ENCODE data around the gene CEP57. TPM values are rescaled to one million over a fixed set of nuclear protein-coding genes. Genes with fewer than 3 reads are reported as not detected.

Gene CEP57
- total and polyA plus RNA-seq, 11 donors = 8.7 to 31.7 (median 21.3) TPM

DNA sequence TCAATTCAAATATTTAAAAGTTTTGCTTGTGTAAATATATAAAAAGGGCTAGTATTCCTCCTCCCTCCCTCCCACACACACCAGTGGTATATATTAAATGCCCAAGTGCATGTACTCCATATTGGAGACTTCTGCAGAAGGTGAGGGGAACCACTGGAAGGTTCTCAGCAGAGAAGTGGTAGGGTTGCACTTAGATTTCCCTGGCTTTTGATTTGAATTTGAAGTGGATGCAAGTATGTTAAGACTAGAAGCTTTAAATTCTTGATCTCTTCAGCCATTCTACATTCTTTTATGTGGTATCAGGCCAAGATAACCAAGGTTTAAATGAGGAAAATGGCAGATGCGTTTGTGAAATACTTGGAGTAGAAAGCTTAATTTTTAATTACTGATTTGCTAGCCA is 43.1 kb downstream of the CEP57 start:
- Histone ChIP-seq H3K4me1 (peaks cover 0 to 11% (median 0%) of the 10 kb centered on the region in 12 donors), H3K27me3 (no peaks in the 10 kb centered on the region), H3K4me3 (no peak overlapping the region), H3K27ac (no peak overlapping the region), H3K36me3 (peaks cover 0 to 99% (median 76%) of the 10 kb centered on the region in 9 donors), H3K9me3 (no peaks in the 10 kb centered on the region)
- TF ChIP-seq CTCF (IDR thresholded peaks at IDR 0.05) = no peak
- TF ChIP-seq POLR2A (IDR thresholded peaks at IDR 0.05) = no peak
- intact Hi-C loops (cut with DNase I) = loop anchor here in 9 of 10 donors (10.0 kb wide), 6 partner anchors 91 to 591 kb away; partner anchors contain the start of genes JRKL (in 3 of the 9), MAML2 (in 1 of the 9) and MTMR2 (in 1 of the 9)
- ATAC-seq (no peak), DNase-seq (no peak)
- 0 to 47% (median 36%) methylated on average over 1 of the region's 1 CpG for WGBS, 4 donors

- TF ChIP-seq POLR2A (IDR thresholded peaks at IDR 0.05) (no peak), CTCF (IDR thresholded peaks at IDR 0.05) (no peak)
- Histone ChIP-seq H3K4me1 (peaks cover 0 to 11% (median 0%) of the 10 kb centered on the region in 12 donors), H3K36me3 (peaks cover 0 to 99% (median 63%) of the 10 kb centered on the region in 9 donors), H3K27me3 (no peaks in the 10 kb centered on the region), H3K4me3 (no peak overlapping the region), H3K27ac (no peak overlapping the region), H3K9me3 (no peaks in the 10 kb centered on the region)
- DNase-seq (no peak), ATAC-seq (peak in 1 of 4 donors; percentile 10)
- intact Hi-C loops (cut with DNase I) = loop anchor here (5.0 to 10.0 kb wide), 9 partner anchors 89 to 592 kb away; partner anchors contain the start of genes JRKL (in 7 of the 10), MAML2 (in 7 of the 10) and MTMR2 (in 1 of the 10)
- 45 to 61% (median 51%) methylated on average over 3 of the region's 3 CpGs for WGBS, 4 donors
Measured at GRCh38 chr11:95835351-95835750, 45.1 kb downstream of the CEP57 start.

DNA sequence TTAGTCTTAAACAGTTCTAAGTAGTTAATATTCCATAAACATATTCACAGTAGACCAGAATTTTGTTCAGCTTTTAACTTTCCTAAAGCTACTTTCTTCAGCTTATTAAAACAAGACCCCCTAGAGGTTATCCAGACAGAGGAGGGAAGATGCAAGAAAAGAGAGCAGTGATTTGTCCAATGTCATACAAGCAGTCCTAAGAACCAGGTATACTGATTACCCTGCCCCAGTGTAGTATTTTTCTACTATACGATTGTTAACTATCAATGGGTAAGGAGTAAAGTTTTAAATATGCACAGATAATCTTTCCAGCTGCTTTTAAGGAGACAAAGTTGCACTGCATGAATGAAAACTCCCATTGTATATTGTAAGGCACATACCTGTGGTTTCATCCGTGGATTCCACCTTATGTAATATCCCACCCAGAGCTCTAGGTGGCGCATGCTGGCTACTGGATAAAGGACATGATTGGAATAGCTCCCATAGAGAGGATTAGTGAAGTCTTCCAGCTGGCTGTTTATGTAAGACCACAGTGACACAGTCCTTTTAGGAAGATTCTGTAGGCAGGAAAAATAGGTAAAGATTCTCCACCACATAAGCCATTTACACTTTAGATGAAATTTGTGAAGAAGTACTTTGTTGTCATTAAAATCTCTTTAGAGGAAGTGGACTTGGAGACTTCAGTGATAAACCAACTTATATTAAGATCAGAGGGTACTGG is 45.6 kb downstream of the CEP57 start:
- H3K36me3 ChIP-seq = peaks cover 0 to 99% (median 63%) of the 10 kb centered on the region in 9 donors
- no peak overlapping the region for H3K4me3 ChIP-seq
- TF ChIP-seq CTCF (IDR thresholded peaks at IDR 0.05) = peak; percentile 76 to 93 (median 87)
- no peak for TF ChIP-seq POLR2A (IDR thresholded peaks at IDR 0.05)
- peaks cover 0 to 11% (median 0%) of the 10 kb centered on the region in 12 donors for H3K4me1 ChIP-seq
- H3K27me3 ChIP-seq = no peaks in the 10 kb centered on the region
- ATAC-seq (peak; percentile 83 to 97 (median 95)), DNase-seq (peak; percentile 36 to 60 (median 48))
- 8 to 18% (median 10%) methylated on average over 3 of the region's 3 CpGs for WGBS, 4 donors
- intact Hi-C loops (cut with DNase I) = loop anchor here (2.0 to 10.0 kb wide), 10 partner anchors 89 to 591 kb away; partner anchors contain the start of genes JRKL (in 7 of the 10), MAML2 (in 7 of the 10), CCDC82 (in 1 of the 10) and MTMR2 (in 1 of the 10)
- no peaks in the 10 kb centered on the region for H3K9me3 ChIP-seq
- peak overlapping the region in 3 of 12 donors; percentile 27 to 59 (median 29) for H3K27ac ChIP-seq

DNA sequence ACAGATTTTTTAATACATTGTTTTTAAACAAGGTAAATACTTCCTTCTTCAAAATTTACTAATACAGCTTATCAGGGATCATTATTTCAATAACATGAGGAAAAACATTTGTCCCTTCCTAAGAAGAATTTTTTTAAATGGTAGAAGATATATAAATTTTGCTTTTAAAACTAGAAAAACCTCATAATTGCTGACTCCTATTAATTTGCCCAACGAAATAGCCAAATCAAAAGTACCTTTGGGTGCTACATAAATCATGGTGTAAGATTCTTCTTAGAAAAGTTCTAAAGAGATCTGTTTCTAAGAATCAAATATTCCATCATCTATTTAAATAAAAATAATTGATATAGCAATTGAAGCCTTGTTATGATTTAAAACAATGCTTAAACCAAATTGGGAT is 54.9 kb downstream of the CEP57 start:
- no peaks in the 10 kb centered on the region for H3K9me3 ChIP-seq
- TF ChIP-seq POLR2A (IDR thresholded peaks at IDR 0.05) = no peak
- TF ChIP-seq CTCF (IDR thresholded peaks at IDR 0.05) = no peak
- no peak for DNase-seq
- peaks cover 0 to 98% (median 57%) of the 10 kb centered on the region in 9 donors for H3K36me3 ChIP-seq
- no peak for ATAC-seq
- intact Hi-C loops (cut with DNase I) = loop anchor here in 5 of 10 donors (5.0 to 10.0 kb wide), 5 partner anchors 77 to 500 kb away; partner anchors contain the start of genes MAML2 (in 3 of the 5) and MTMR2 (in 2 of the 5)
- H3K27me3 ChIP-seq = no peaks in the 10 kb centered on the region
- H3K4me1 ChIP-seq = peaks cover 0 to 8% (median 2%) of the 10 kb centered on the region in 12 donors
- H3K27ac ChIP-seq = no peak overlapping the region
- H3K4me3 ChIP-seq = no peak overlapping the region
- 94 to 97% (median 96%) methylated on average over 1 of the region's 1 CpG for WGBS, 4 donors

Measured in heart left ventricle (tissue), 16 donors.